ENCODE data around the gene VTA1.
"Not testable (repeated sequence)": the region's sequence is repeated elsewhere in the genome, so short reads cannot be mapped to it uniquely, and the experiment has no call there.

- TF ChIP-seq CTCF, POLR2AphosphoS5 (IDR thresholded peaks at IDR 0.05): not testable (repeated sequence)
These were observed 9.7 kb downstream of the VTA1 start for GRCh38 chr6:142156758-142157068.

Data from esophagus muscularis mucosa (tissue), 3 donors.